ENCODE data around the gene USO1.
A peak's percentile ranks its signal among the peaks of the same experiment; 100 is the strongest.

USO1 gene

GRCh38 chr4:75845992-75846391 is 121.6 kb downstream of the USO1 start:
- no peak for DNase-seq

- peak; percentile 78 for DNase-seq
These were observed 123.9 kb downstream of the USO1 start for GRCh38 chr4:75848171-75848760.

DNA sequence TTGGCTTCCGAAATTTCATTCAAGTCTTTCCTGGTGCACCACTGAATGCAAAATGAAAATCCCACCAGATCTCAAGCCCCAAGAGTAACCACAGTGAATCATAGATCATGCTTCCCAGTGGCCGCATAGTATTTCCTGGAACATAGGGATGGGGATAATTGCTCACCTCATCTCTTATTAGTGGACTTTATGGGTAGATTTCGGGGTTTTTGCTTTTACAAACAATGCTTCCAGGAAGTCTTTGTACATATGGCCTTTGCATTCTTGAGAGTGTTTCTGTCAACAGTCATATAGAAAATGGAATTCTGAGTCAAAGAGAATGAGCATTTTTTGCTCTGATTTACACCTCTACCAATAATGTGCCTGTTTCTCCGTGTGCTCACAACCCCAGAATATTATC is 124.5 kb downstream of the USO1 start:
- peak; percentile 73 for DNase-seq

DNA sequence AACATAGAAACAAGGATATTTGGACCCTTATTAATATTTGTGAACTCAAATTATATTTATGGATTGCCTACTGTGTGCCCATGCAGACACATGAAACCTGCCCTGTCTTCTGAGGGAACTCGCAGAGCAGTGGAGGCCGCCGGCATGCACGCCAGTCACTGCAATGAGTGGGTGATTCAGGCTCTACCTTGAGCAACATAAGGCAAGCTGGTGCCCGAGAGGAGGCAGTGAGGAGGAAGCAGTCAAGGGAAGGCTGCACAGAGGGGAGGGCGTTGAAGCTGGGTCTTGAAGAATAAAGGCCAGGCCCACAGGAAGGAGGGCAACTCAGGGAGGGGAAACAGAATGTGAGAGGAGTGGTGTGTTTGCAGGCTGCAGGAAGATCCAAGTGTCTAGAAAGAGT is 125.1 kb downstream of the USO1 start:
- peak; percentile 58 for DNase-seq

DNA sequence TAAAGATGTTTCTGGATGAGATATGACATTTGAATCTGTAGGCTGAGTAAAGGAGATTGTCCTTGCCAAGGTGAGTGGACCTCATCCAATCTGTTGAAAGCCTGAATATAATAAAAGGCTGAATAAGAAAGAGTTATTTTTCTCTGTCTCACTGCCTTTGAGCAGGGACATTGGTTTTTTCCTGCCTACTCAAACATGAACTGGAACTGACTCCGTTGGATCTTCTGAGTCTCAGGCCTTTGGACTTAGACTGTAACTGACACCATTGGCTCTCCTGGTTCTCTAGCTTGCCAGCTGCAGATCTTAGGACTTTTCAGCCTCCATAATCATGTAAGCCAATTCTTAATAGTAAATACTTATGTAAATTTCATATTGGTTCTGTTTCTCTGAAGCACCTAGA is 134.3 kb downstream of the USO1 start:
- DNase-seq, result no peak

DNA sequence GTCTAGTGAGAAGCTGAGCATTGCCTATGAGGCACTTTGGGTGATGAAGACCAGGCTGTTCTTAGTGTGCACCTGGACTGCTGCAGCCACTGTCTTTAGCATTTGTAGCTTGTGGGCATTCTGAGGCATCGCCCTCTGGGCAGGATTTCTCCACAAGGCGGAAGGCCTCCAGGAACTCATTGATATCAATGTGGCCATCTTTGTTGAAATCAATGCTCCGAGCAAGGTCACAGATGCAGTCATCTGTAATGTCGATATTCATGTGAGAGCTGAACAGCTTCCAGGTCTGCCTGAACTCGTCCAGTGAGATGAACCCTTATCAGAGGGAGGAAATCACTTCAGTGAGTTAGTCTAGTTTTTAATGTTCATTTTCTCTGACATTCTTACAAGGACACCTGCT is 136.2 kb downstream of the USO1 start:
- DNase-seq, result no peak
